NAMALWA (cell line): ENCODE data around the gene HIF1AN.
"Not testable (repeated sequence)": the region's sequence is repeated elsewhere in the genome, so short reads cannot be mapped to it uniquely, and the experiment has no call there.

Experiments used
- DNase-seq: peaks from one replicate; pipeline ENCODE4 v3.0.0-alpha.2; 2015; ENCODE audit warnings: low spot score

The HIF1AN gene

DNA sequence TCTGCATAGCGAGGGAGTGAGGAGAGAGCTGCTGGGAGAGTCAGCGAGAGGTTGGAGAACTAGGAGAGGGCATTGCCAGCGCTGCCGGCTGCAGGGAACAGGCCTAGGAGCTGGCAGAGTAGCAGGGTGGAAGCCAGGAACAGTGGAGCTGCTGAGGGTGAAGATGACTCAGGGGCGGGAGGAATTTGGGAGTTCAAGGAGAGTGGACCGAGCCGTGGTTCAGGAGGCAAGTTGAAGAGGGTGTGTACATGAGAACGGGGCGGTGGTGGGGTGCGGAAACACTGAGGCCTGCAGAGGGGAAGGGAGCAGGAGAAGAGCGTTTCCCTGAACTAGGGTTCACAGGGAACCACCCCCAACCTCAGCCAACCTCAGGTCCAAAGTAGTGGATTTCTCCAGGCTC is 31.5 kb downstream of the HIF1AN start:
- no peak for DNase-seq

DNA sequence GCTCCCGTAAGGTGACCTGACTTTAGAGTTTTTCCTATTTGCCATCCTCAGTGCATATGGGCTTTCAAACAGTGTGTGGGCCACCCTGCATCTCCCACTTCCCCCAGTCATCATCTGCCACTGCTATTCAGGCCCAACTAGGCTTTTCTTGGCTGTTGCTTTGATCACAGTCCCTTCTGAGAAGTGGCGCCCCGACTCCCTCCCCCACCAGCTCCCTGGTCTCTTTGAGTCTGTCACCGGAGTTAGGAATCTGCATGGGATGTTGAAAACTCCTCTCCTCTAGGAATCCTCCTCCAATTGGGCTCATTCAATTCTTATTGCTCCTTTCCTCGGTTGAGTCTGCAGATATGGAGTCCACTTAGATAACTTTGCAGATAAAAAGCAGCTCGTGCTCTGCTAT is 32.1 kb downstream of the HIF1AN start:
- no peak for DNase-seq

DNA sequence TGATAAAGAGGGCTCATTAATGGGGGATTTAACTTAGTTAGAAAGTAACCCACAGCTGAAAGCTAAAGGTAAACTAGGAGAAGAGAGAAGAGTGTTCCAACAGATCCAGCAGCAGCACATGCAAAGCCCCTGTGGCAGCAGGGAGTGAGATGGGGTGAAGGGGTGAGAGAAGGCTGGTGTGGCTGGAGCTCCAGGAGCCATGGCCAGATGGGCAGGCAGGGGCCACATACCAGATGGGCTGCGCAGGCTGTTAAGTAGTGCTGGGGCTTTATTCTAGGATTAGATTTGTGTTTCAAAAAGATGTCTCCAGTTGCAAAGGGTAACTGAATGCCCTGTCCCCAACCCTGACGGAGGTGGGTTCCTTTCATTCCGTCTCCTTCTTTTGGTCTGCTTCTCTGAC is 33.2 kb downstream of the HIF1AN start:
- DNase-seq: no peak

DNA sequence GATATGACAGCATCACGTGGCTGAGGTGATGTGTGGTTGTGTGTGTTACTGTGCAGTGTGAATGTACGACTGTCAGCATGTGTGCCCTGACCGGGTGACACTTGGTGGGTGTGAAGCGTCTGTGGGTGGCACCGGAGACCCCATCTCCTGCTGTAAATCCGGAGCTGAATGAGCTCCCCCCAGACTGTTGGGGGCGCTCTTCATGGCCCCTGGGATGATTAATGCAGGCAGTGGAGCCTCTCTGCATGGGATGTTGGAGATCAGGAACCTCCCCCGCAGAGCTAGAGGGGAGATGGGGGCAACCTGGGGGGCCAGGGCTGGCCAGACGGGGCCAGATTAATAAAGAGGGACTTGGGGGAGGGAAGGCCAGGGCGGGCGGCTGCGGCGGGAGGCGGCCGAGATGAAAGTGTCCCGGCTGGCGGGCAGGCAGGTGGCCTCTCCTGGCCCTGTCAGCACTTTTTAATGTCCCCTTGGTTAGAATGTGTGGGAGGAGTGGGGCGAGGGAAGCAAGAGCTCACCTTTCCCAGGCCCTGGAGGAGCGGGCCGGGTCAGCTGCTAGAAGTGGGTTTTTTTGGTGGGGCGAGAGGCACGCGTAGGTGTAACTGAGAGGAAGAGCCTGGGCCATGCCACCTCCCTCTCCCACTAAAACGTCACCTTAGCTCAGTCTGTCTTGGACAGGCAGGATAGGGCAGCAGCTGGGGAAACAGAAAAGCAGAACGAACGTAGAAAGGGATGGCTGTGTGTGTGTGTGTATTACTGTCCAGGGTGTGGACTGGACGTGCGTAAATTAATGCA is 34.1 kb downstream of the HIF1AN start:
- no peak for DNase-seq

DNA sequence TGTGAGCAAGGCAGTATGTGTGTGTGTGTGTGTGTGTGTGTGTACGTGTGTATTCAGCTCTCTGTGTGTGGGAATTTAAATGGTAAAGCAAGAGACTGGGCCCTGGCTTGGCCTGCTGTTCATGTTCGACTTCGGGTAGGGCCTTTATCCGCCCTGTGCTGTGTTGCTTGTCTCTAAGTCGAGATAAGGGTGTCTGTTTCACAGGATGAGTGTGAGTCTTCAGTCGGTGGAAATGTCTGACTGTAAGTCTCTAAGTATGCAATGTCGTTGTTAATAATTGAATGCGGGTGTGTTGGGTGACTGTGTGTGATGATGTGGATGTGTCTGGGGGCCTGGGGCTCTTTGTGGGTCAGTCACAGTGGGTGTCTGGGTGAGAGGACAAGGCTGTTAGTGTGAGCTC is 34.8 kb downstream of the HIF1AN start:
- no peak for DNase-seq

DNA sequence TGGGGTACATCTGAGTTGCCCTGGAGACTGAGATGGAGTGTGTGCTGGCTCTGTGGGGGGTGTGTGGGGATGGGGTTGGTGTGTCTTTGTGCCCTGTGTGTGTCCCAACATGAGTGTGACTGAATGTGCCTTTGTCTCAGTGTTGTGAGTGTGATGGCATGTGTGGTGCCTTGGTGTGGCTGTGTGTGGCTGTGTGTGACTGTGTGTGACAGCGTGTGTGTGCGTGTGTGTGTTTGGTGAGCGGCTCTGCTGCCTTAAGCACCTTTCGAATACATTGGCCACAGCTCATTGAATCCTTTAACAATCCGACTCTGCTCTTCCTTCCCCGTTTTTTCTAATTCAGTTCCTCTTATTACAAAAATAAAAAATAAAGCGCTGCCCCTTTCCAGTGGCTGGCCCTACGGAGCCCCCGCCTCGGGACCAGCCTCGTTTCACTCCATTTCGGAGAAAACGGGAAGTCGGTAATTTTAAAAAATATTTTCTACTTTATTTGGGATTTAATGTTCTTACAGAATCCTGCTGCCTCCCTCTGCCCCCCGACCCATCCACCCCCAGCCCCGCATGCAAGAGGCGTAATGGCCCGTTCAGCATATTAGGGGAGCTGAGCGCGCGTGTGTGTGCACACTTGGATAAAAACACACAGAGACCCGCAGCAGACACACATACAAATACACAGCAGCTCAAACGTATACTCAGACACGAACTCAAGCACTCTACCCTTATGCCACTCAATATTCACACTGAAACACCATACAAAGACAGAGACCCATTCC is 35.5 kb downstream of the HIF1AN start:
- DNase-seq: no peak

DNA sequence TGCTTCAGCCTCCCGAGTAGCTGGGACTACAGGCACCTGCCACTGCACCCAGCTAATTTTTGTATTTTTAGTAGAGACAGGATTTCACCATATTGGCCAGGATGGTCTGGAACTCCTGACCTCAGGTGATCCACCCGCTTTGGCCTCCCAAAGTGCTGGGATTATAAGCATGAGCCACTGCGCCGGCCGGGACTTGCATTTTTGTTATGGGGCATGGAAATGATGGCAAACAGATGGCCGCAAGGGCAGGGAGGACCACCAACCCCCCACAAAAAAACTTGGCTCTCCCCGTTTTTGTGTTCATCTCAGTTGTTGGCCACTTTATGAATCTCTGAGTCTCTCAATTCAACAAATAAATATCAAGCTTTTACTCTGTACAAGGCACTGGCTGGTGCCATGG is 39.4 kb downstream of the HIF1AN start:
- DNase-seq: not testable (repeated sequence)

DNA sequence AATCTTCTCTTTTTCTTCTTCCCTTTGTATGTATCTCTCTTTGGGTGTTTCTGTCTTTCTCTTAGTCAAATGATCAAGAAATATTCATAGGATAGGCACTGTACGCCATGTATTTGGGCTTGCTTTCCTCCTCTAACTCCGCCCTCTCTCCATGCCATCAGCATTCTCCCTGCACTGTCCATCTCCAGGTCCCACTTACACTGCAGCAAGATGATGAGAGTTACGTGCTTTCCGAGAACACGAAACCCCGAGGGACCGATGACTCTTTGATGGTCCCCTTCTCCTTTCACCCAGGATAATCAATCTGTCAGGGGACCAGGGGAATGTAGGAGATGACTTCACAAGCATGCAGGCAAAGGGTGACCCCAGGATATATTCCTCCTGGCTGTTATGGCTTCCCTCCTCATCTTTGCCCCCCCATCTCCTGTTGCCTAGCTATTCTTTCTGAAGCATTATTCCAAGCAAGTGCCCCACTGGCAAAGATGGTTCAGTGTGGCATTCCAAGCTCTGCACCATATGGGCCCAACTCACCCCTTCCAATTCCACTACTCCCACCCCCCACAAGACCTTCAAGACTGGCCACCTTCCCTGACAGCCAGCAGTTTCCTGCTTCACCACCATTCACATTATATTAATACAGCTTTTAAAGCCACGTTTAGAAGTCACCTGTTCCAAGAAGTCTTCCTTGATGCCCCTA is 40.0 kb downstream of the HIF1AN start:
- no peak for DNase-seq

DNA sequence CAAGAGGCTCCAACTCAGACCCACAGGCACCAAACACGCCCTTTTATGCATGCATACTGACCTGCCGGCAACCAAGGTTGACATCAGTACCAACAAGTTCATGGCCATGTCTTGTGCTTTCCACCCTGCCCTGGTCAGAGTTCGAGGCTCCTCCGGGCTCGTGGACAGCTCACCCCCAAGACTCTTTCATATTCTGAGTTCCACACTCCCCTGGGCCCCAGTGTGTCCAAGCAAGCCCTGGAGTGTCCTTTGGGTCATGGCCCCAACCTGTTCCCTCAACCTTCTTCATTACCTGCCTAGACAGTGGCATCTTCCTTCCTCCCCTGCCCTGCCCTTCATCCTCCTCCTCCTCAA is 40.5 kb downstream of the HIF1AN start:
- DNase-seq: no peak

DNA sequence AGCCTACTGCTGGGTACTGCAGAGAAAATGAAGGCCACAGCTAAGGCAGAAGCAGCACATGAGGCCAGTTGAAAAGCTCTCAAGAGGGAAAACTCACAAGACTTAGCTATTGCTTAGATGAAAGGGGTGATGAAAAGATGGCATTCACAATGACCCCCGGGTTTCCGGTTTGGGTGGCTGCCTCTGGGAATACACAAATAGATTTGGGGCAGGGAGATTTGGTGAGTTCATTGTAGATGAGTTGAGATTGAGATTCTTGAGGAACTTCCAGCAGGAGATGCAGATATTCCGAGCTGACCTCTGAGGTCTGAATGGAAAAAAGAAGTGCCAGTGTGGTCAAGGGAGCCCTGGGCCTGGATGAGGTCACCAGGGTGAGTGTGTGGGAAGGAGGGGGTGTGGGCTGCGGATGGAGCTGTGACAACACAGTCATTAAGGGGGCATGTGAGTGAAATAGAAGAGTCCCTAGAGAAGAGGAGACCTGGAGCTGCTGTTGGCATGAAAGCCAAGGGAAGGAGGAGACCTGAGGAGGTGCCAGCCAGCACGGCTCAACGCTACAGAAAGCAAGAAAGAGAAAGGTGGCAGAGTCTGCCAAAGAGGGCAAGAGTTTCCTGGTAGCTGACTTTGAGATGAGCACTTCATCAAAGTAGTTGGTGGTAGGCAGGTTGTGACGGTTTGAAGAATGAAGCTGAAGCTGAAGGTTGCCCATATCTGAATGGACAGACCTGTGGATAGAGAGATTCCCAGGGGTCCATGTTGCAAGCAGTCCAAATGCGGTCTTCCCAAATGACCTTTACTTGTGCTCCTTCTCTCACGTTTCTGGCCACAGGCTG is 43.7 kb downstream of the HIF1AN start:
- DNase-seq: no peak

DNA sequence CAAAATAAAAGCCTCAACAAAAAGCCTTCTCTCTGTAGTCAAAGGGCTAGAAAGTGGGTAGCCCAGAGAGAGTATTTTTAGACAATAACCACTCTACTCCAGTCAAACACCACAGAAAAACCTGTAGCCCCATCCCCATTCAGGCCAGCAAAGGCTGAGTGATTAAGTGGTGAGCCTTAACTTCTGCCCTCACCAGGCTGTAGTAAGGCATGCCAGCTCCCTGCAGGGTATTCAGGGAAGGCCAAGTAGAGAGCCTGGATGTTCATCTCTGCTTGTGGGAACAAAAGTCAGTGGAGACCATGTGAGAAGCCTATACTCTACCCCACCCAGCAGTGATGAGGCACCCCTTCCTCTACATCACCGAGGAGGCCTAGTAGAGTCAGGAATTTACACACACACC is 51.2 kb downstream of the HIF1AN start:
- DNase-seq: no peak

DNA sequence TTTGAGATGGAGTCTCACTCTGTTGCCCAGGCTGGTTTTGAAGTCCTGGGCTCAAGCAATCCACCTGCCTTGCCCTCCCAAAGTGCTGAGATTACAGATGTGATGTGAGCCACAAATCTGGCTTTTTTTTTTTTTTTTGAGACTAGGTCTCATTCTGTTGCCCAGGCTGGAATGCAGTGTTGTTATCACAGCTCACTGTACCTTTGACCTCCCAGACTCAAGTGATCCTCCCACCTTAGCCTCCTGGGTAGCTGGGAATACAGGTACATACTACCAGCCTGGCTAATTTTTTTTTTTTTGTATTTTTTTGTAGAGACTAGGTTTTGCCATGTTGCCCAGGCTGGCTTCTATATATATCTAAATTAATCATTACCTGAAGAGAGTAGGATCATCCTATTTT is 62.4 kb downstream of the HIF1AN start:
- no peak for DNase-seq

DNA sequence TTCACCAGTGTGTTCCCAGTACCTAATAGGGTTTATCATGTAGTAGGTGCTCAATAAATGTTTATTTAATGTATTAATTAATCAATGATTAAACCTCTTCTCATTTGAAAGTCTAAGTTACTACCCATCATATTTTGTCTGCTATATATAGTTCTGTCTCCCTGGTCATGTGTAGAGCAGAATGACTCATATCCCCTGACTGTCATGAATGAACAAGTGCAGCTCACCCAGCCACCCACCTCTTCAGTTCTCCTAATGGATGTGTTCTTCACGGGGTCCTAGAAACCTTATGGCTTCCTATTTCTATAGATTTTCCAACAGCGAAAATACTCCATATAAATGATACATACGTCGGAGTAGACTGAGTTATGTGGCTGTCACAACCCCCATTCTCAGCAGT is 64.5 kb downstream of the HIF1AN start:
- DNase-seq: no peak

DNA sequence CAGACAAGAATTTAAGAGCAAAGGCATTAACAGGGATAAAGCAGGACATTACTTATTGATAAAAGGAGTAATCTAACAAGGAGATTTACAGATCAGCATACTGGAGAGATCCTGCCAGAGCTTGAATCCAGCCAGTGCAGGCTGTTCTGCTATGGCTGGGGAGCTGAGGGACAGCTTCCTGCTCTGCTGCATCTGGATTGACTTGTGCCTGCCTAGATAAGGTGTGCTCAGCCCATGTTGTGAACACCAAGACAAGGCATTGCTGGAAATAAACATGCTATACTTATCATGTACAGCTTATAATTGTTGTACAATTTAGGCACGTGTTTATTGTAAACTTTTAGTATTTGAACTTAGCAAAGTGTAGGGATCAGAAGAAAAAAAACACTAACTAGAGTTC is 71.7 kb downstream of the HIF1AN start:
- no peak for DNase-seq
